ENCODE measurements around the gene ROBO2. TPM values are rescaled to one million over a fixed set of nuclear protein-coding genes. Genes with fewer than 3 reads are reported as not detected.

The ROBO2 gene
- total RNA-seq, 1 donor from 2014 or later: not detected

- peak in 1 of 2 donors; percentile 22 for DNase-seq (ENCODE audit: low read depth in 2 of 2)
Measured at GRCh38 chr3:77096966-77097890, 57.3 kb downstream of the ROBO2 start.

- peak in 1 of 2 donors; percentile 0 for DNase-seq (ENCODE audit: low read depth in 2 of 2)
Measured at GRCh38 chr3:77102951-77103769, 63.3 kb downstream of the ROBO2 start.

GRCh38 chr3:77122652-77123051 is 82.8 kb downstream of the ROBO2 start:
- DNase-seq (ENCODE audit: low read depth in 2 of 2): no peak

DNA sequence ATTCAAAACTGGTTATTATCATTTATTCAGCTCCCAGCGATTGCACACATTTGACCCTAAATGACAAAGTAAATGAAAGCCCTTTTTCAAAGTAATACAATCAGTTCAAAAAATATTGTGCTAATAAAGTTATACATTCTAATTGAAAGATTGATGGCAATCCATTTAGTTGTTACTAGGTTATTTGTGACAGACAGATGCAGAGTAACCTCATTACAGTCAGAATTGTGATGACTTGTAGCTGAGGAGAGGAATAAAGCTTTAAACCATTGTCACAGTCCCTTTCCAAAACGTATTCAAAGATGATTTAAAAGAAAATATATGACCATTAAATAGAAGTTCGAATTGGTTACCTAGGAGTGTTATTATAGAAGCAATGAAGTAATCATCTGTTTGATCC is 86.1 kb downstream of the ROBO2 start:
- no peak for DNase-seq (ENCODE audit: low read depth in 2 of 2)

DNA sequence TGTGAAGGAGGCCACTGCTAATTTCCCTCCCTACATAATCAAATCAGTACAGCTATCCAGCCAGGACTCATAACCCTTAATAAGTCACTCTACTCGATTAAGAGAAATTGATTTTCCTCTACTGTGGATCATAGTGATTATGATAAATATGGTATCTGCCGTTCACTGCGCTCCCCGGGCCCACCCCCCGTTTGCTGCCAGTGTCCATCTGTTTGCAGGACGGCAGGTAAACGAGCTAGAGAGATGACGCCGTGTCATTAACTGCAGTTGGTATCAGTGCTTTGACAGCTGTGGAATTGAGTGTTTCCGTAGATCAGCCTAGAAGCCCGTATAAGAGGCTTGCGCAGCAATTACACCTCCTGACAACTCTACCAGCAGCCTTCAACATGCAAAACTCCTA is 94.9 kb downstream of the ROBO2 start:
- no peak for DNase-seq (ENCODE audit: low read depth in 2 of 2)

DNA sequence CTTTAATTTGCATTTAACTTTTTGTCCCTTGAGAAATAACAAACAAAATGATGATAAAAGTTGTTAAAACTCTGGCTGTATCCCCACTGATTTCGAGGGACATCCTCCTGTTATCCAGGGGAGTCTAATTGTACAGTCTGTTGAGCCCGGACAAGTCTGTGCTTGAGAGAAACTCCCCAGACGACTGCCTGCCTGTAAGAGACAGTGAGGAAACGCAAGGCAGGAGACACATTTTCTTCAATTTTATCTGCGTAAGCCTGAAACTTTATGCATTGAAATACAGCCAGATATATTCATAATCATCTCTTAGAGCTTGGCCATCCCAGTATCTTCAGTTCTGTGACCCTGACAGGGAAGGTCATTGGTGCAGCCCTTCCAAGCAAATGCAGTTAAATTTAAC is 97.7 kb downstream of the ROBO2 start:
- DNase-seq (ENCODE audit: low read depth in 2 of 2): no peak

DNA sequence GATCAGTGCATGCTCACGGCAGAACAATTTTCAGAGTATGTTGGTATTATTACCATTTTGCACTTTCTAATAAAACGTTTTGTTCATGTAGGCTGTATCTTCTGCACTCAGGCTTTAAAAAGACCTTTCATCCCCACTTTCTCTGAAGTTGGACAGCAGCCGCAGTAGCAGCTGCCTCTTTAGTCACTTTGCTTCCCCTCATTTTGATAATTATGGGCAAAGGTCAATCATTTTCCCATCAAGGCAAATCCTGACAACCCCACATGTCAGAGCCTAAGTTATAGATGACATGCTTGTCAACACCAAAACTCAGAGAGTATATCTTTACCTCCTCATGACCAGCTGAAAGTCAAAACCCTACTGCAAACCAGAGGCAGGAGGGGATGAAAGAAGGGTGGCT is 99.7 kb downstream of the ROBO2 start:
- DNase-seq (ENCODE audit: low read depth in 2 of 2): no peak

DNA sequence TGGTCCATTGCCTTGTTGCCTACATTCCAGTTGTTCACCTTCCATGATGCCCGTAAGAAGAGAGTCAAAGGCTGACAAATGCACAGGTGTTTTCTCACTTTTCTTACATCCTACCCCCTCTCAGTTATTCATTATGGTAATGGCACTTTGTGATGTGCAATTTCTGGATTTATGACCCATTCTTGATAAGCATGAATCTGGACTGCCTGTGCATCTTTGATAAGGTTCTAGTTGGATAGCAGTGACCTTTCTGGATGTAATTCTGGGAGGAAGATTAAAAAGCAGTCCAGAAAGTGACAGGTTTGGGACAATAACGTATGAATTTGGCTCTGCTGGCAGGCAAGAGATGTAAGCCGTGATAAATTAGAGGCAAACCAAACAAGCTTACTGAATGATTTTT is 101.5 kb downstream of the ROBO2 start:
- no peak for DNase-seq (ENCODE audit: low read depth in 2 of 2)

DNA sequence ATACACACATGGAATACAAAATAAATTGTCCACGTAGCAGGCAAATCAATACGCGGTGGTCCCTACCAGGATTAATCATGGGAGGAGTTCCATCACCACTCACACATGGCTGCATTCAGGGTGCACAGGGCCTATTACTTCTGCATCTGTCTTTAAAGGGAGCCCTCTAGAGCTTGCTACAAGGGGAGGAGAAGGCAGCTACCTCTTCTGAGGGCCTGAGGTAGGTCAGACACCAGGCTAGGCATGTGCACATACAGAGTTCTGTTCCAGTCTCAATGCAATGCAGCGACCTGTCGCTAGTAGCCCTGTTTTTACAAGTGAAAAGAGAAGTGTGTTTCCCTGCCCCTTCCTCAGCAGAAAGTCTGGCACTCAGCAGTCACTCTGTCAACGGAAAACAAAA is 102.7 kb downstream of the ROBO2 start:
- DNase-seq (ENCODE audit: low read depth in 2 of 2): no peak

DNA sequence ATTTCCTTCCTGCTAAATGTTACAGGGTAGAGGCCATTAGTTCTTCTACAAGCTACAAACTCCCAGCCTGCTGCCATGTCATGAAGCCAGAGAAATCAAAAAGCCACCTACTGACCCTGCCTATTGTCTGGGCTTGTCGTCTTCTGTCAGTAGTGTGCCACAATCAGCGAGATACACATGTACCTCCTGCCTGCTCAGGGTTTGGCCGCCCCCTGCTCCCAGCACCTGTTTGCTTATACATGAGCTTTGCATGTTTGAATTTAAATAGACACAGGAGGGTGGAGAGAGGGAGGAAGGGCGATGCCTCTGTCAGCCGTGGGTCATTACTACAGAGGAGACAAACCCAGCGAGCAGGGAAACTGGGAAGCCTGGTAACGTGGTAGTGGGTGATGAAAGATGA is 106.1 kb downstream of the ROBO2 start:
- DNase-seq (ENCODE audit: low read depth in 2 of 2): no peak

- peak in 1 of 2 donors; percentile 15 for DNase-seq (ENCODE audit: low read depth in 2 of 2)
Measured at GRCh38 chr3:77147836-77148578, 108.1 kb downstream of the ROBO2 start.

- DNase-seq (ENCODE audit: low read depth in 2 of 2): no peak
Measured at GRCh38 chr3:77149382-77149781, 109.5 kb downstream of the ROBO2 start.

GRCh38 chr3:77150028-77150427 is 110.1 kb downstream of the ROBO2 start:
- DNase-seq (ENCODE audit: low read depth in 2 of 2): no peak

DNA sequence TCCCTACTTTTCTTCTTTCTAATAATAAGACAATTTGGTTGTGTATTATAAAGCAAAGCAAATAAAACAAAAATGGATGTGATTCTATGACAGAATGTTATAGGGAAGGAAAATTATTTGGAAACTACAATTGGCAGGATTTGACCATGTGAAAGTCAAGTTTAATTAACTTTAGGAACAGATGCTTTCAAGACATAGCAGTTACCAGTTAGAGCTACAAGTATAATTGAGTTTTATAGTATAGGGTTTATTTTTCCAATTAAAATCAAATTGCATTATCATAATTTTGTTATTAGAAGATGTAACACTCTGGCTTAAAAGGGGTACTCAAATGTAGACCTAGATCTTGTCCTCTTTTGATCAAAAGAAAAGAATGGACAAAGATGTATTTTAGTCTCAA is 110.9 kb downstream of the ROBO2 start:
- no peak for DNase-seq (ENCODE audit: low read depth in 2 of 2)

GRCh38 chr3:77158730-77159581 is 119.1 kb downstream of the ROBO2 start:
- DNase-seq (ENCODE audit: low read depth in 2 of 2): no peak

- DNase-seq (ENCODE audit: low read depth in 2 of 2): no peak
Measured at GRCh38 chr3:77160931-77161497, 121.1 kb downstream of the ROBO2 start.

DNA sequence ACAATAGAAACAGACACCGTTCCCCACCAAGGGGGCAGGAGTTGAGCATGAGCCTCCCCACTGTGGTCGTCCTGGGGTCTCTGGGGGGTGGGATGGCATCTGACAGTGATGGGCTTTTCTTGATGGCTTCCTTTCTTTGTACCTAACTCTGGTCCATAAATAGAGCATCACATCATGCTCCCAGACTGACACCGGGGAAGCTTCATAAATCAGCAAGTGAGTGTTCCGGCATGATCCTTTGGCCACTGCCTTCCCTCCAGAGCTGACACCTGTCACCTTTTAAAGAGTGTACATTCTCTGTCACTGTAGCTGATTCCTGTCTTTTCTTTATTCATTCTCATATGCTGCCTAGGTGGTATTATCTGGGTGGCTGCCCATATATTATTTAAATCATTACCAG is 129.9 kb downstream of the ROBO2 start:
- DNase-seq (ENCODE audit: low read depth in 2 of 2): no peak

GRCh38 chr3:77171026-77171425 is 131.1 kb downstream of the ROBO2 start:
- DNase-seq (ENCODE audit: low read depth in 2 of 2): no peak

GRCh38 chr3:77179762-77180161 is 139.9 kb downstream of the ROBO2 start:
- no peak for DNase-seq (ENCODE audit: low read depth in 2 of 2)

DNA sequence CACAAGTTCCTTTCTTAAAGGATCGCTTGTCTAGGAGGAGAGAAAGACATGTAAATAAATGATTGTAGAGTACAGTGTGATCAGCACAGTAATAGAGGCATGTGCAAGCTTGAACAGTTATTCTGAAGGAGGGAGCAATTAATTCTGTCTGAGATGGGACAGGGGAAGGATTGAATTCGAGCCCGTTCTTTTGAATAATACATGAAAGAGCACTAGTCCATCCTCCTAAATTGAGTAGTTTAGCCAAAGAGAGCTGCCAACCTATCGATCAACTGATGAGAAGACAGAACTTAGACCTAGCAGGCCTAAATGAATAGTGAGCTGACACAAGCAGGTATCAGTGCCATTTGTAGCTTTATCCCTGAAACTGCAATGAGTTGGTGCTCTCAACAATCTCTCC is 142.4 kb downstream of the ROBO2 start:
- no peak for DNase-seq (ENCODE audit: low read depth in 2 of 2)

GRCh38 chr3:77186319-77186718 is 146.4 kb downstream of the ROBO2 start:
- DNase-seq (ENCODE audit: low read depth in 2 of 2): no peak

Data from lung microvascular endothelial cell (primary cell).